DMS 273 (cell line): ENCODE results near the gene GRIP2.

Experiments used
- DNase-seq: peaks from one replicate; lab custom pipeline; 2025; ENCODE audit not compliant: unreplicated experiment; lab: John Stamatoyannopoulos, UW

GRIP2 gene

GRCh38 chr3:14439501-14440167 lies 100.5 kb downstream of the GRIP2 start:
- DNase-seq = peak; percentile 19
